ENCODE data around the gene HOXB6. TPM values are rescaled to one million over a fixed set of nuclear protein-coding genes. Genes with fewer than 3 reads are reported as not detected.

Gene HOXB6
- polyA plus RNA-seq, 6 donors from 2014 or later = not detected

DNA sequence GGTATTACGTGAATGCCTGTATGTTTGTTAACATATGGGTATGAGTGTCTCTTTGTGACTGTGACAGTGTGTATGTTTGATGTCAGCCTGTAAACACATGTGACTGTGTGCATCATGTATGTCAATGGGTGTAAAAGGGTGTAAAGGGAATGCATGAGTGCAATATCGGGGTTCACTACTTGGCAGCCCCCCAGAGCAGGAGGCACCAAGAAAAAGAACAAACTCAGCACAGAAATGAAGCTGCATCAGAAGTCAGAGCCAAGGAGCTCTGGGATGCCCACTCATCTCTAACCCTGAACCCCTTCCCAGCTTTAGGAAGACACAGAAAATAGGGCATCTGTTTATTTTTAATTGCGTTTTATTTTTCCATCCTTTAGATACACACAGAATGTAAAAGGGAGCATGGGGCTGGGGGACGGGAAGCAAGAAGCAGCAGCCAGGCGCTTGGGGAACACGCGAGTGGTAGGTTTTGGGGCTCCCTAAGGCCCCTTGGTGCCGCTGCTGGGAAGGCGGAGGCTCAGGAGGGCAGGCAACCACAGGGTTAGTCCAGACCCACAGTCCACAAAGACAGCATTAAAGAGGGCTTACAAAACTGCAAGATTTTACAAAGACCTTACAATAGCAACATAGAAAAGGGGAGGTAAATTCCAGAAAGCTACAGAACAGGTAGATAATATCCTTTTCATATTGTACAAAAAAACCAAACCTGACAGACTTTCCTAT, 2.3 kb upstream of the HOXB6 start:
- Mint-ChIP-seq H3K9me3 (peaks cover 0 to 2% (median 0%) of the 10 kb centered on the region in 7 donors), H3K27ac (no peak overlapping the region), H3K4me3 (peak overlapping the region in 2 of 8 donors; percentile 19 to 67), H3K27me3 (peaks cover 74 to 91% (median 77%) of the 10 kb centered on the region in 3 donors), H3K4me1 (peaks cover 19 to 33% (median 24%) of the 10 kb centered on the region in 3 donors), H3K36me3 (no peaks in the 10 kb centered on the region)
- DNase-seq (no peak), ATAC-seq (ENCODE audit: low read depth in 2 of 2) (no peak)

DNA sequence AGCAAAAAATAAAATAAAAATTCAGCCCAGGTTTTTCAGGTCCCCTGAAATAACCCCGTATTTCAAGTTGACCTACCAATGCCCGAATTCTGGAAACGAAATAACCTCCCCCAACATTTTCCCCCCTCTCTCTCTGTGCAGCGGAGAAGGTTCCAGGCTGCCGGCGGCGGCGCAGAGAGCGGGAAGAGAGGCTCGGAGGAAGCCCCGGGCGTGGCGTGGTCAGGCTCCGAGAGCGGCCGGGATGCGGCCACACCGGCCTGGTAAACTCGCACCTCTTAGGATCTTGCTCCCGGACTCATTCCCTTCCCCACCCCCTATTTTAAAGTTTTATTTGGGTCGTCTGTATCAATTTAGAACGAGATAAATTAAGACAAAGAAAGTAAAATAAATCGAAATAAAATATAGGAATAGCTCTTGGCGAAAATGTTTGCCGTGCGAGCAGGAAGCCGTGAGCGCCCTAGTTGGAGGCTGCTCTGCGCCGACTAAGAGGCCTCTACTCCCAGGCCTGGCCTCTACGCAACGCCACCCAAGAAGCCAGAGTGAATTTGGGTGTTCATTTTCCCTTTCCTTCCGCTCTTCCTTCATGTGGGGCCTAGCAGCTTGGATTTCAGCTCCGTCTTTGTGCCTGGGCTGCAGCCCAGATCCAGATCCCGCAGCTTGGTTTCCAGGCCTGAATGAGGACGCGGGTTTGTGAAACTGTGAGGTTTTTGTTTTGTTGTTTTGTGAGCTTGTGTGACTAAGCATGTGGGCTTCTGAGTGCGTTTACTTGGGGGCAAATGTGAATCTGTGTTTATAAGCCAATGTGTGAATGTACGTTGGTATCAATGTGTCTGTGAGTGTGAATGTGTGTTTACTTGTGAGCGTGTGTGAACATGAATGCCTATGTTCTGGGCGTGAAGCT, 1.5 kb upstream of the HOXB6 start:
- no peak overlapping the region for H3K4me3 Mint-ChIP-seq
- no peak for DNase-seq
- peaks cover 13 to 31% (median 18%) of the 10 kb centered on the region in 3 donors for H3K4me1 Mint-ChIP-seq
- peaks cover 75 to 92% (median 76%) of the 10 kb centered on the region in 3 donors for H3K27me3 Mint-ChIP-seq
- ATAC-seq (ENCODE audit: low read depth in 2 of 2) = no peak
- no peaks in the 10 kb centered on the region for H3K36me3 Mint-ChIP-seq
- no peak overlapping the region for H3K27ac Mint-ChIP-seq
- H3K9me3 Mint-ChIP-seq = peaks cover 0 to 2% (median 0%) of the 10 kb centered on the region in 7 donors

DNA sequence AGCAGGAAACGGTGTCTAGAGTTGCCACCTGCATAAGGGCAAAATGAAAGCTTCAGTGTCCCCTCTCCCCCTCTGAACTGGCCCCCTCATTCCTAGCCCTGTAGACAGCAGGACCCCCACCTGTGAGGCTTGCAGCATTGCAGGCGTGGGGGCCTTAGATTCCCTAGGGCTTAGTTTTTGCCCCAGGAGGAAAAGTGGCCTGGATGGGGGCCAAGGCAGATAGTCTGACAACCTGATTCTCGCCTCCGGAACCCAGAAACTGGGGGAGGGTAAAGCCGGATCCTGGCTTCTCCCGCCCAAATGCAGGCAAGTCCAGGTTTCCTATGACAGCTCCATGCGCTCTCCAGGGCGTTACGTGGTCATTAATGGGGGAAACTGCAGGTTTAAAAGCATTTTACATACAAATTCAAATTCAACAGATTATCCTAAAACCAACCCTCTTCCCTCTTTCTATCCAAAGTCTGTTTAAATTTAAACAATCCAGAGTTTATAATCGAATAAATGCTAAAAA, 678 bp upstream of the HOXB6 start:
- Mint-ChIP-seq H3K4me1 (peaks cover 8 to 25% (median 12%) of the 10 kb centered on the region in 3 donors), H3K36me3 (no peaks in the 10 kb centered on the region), H3K4me3 (peak overlapping the region in 1 of 8 donors; percentile 27), H3K27ac (no peak overlapping the region), H3K9me3 (peaks cover 0 to 2% (median 0%) of the 10 kb centered on the region in 7 donors), H3K27me3 (peaks cover 75 to 92% (median 77%) of the 10 kb centered on the region in 3 donors)
- DNase-seq = no peak
- no peak for ATAC-seq (ENCODE audit: low read depth in 2 of 2)

DNA sequence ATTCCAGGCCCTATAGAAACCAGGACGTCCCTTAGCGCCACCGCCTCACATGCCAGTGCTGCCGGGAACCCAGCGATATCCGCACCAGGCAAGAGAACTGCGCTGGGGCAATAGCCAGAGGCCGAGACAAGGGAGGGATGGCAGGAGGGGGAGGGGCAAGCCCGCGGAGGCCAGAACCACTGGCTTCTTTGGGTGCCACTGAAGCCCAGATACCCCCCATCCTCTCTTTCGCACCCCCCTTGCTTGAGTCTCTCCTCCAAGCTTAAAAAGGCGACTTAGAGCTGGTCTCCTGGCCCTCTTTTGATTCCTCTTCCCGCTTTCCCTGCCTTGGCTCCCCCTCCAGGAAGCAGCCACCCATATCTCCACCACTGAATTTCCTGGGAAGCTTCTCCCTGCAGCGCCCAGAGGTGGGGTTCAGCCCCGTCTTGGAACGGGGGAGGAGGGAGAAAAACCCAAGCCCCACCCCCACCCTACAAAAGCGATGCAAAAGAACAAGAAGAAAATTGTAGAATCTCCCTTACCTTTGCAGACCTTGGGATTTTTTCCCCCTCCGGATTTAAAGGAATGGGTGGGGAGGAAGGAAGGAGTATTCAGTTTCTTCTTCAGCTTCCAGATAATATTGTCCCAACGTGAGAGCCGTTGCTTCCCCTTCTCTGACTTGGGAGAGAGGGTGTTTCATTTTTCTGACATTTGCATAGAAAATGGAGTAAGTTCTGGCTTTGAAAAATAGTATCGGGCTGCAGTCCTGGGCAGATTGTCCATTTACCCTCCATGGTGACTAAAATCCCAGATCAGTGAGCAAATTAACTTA, 622 bp downstream of the HOXB6 start:
- H3K9me3 Mint-ChIP-seq = peaks cover 0 to 2% (median 0%) of the 10 kb centered on the region in 7 donors
- H3K27me3 Mint-ChIP-seq = peaks cover 81 to 96% (median 88%) of the 10 kb centered on the region in 3 donors
- H3K4me1 Mint-ChIP-seq = peaks cover 8 to 21% (median 12%) of the 10 kb centered on the region in 3 donors
- DNase-seq = no peak
- no peaks in the 10 kb centered on the region for H3K36me3 Mint-ChIP-seq
- H3K4me3 Mint-ChIP-seq = peak overlapping the region in 3 of 8 donors; percentile 9 to 85 (median 52)
- no peak for ATAC-seq (ENCODE audit: low read depth in 2 of 2)
- peak overlapping the region in 1 of 6 donors; percentile 87 for H3K27ac Mint-ChIP-seq

DNA sequence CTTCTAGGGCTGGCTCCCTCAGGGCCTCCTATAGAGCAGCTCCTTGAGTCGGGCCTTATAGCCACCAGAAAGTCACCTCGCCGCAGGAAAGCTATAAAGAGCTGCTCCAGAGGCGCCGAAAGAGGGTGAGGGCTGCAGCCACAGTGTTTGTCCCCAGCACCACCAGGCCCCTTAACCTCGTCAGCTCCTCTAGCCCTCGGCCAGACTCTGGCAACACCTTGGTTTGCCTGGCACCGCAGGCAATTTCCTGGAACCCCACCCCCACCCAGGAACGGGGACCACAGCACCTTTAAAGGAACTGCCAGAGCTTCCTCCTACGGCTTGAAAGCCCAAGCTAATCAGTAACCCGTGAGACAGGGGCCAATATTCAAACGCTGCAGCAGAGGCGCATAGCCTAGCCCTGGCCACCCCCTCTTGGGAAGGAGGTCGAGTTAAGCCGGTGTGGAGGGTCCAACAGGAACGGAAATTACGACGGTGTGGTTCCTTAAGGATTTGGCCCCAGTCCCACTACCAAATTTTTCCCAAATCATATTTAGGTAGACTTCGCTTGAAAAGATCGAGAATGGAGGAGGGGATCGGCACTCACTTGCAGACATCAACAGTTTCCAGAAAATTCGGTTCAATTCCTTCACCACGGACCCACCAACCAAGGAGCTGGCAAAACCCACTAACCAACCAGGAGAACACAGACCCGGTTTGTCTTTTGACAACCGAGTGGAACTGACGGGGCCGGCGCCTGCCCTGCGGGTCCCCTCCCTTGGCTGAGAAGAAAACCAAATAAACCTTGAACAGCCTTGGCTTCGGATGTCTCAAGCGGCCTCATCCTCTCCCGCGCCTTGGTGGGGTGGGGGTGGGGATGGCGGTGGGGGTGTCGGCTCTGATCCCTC, 3.0 kb downstream of the HOXB6 start:
- Mint-ChIP-seq H3K36me3 (no peaks in the 10 kb centered on the region), H3K4me1 (peaks cover 19 to 36% (median 25%) of the 10 kb centered on the region in 3 donors), H3K4me3 (peak overlapping the region in 2 of 8 donors; percentile 30 to 35), H3K27ac (peak overlapping the region in 2 of 6 donors; percentile 49 to 62), H3K27me3 (peaks cover 85 to 99% (median 88%) of the 10 kb centered on the region in 3 donors), H3K9me3 (peaks cover 0 to 5% (median 0%) of the 10 kb centered on the region in 7 donors)
- DNase-seq (no peak), ATAC-seq (ENCODE audit: low read depth in 2 of 2) (no peak)

DNA sequence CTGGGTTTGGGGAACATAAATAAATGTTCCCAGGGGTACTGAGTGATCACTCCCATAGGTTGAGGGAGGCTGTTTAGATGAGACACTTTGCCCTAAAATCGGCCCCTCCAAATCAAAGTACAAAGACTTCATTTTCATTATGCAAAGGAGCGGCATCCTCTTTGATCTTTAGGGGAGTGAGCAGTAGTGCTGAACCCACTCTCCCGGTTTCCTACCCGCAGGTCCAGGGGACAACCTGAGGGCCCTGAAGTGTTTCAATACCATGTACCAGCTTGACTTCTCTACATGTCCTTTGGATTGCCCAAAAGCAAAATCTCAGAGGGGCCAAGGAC, 3.6 kb downstream of the HOXB6 start:
- Mint-ChIP-seq H3K9me3 (peaks cover 0 to 5% (median 0%) of the 10 kb centered on the region in 7 donors), H3K27ac (peak overlapping the region in 1 of 6 donors; percentile 62), H3K4me3 (no peak overlapping the region), H3K4me1 (peaks cover 25 to 42% (median 31%) of the 10 kb centered on the region in 3 donors), H3K36me3 (peaks cover 0 to 5% of the 10 kb centered on the region in 2 donors), H3K27me3 (peaks cover 85 to 99% (median 88%) of the 10 kb centered on the region in 3 donors)
- DNase-seq (no peak), ATAC-seq (ENCODE audit: low read depth in 2 of 2) (no peak)

DNA sequence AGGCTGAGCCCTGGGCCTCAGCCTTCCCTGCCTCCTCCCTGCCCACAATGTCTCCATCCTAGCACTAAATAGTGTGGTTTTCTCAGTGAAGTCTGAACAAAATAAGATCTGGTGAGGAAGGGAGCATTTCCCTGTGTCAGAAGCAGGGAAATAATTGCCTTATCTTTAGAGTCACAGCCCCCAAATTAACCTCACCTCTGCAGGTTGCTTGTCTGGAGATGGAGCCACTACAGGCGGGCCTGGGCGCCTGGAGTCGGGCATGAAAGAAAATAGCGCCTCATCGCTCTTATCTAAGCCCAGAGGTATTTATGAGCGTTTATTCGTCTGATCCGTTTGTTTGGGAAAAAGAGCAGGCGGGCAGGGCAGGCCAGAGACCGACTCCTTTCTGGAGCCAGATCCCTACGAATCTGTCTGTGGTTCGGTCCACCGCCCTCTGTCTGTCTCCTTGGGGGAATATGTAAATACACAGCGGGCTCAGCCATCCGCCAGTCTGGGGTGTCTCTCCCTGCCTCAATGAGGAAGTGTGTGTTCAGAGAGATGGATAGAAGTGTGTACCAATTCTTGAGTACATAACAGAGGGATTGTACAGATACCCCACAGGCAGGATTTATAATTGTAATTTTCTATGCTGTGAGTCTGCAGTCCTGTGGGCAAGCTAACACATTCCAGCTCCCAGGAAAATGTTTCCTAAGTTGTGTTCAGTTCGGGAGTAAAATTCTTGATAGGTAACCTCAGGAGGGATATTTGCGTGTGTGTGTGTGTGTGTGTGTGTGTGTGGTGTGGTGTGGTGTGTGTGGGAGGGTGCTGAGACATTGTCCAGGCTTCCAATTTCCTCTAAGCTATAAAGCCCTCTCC, 4.3 kb downstream of the HOXB6 start:
- no peak overlapping the region for H3K27ac Mint-ChIP-seq
- peak overlapping the region in 2 of 8 donors; percentile 17 for H3K4me3 Mint-ChIP-seq
- H3K4me1 Mint-ChIP-seq = peaks cover 26 to 46% (median 38%) of the 10 kb centered on the region in 3 donors
- H3K36me3 Mint-ChIP-seq = peaks cover 0 to 7% of the 10 kb centered on the region in 2 donors
- DNase-seq (no peak), ATAC-seq (ENCODE audit: low read depth in 2 of 2) (no peak)
- H3K9me3 Mint-ChIP-seq = peaks cover 0 to 5% (median 0%) of the 10 kb centered on the region in 7 donors
- H3K27me3 Mint-ChIP-seq = peaks cover 88 to 100% (median 88%) of the 10 kb centered on the region in 3 donors

DNA sequence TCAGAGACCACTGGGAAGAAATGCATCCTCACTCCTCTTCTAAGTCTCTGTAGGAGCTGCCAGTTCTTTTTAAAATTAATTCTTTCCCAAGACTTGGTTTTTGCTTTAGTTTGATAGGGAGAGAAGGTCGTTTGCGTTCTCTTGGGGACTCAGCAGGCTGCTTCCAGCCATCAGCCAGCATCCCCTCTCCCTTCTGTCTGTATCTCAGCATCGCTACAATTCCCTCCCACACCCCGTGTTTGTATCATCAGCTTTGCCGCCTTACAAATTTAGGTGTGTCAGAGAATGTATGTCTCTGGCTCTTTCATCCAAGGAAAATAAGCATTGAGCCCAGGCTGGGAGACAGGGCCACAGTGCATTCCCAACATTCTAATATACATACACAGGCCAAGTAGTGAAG, 5.4 kb downstream of the HOXB6 start:
- Mint-ChIP-seq H3K9me3 (peaks cover 0 to 5% (median 0%) of the 10 kb centered on the region in 7 donors), H3K27me3 (peaks cover 80 to 99% (median 84%) of the 10 kb centered on the region in 3 donors), H3K27ac (no peak overlapping the region), H3K36me3 (peaks cover 0 to 7% of the 10 kb centered on the region in 2 donors), H3K4me3 (peak overlapping the region in 4 of 8 donors; percentile 5 to 77 (median 40)), H3K4me1 (peaks cover 22 to 42% (median 37%) of the 10 kb centered on the region in 3 donors)
- no peak for DNase-seq
- no peak for ATAC-seq (ENCODE audit: low read depth in 2 of 2)

DNA sequence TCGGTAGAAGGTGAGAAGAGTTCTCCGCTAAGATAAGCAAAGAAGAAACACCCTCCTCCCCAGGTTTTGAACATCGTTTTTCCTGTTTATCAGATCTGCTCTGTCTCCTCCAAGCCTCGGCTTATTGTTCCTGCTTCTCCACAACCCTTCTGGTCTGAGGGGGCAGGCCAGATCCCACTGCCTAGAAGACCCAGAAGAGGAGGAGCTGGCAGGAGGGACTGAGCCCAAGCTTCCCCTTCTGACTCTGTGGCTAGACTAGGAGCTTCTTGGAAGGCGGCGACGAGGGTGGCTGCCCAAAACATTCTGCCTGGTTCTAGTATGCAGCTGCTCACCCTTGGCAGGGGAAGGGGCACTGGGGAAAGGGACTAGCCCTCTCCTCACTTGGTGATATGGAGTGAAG, 6.0 kb downstream of the HOXB6 start:
- Mint-ChIP-seq H3K27me3 (peaks cover 78 to 98% (median 83%) of the 10 kb centered on the region in 3 donors), H3K4me3 (peak overlapping the region in 6 of 8 donors; percentile 69 to 87 (median 79)), H3K4me1 (peaks cover 25 to 46% (median 42%) of the 10 kb centered on the region in 3 donors), H3K36me3 (peaks cover 0 to 7% of the 10 kb centered on the region in 2 donors), H3K9me3 (peaks cover 0 to 5% (median 0%) of the 10 kb centered on the region in 7 donors), H3K27ac (peak overlapping the region in 1 of 6 donors; percentile 77)
- no peak for ATAC-seq (ENCODE audit: low read depth in 2 of 2)
- DNase-seq = no peak

DNA sequence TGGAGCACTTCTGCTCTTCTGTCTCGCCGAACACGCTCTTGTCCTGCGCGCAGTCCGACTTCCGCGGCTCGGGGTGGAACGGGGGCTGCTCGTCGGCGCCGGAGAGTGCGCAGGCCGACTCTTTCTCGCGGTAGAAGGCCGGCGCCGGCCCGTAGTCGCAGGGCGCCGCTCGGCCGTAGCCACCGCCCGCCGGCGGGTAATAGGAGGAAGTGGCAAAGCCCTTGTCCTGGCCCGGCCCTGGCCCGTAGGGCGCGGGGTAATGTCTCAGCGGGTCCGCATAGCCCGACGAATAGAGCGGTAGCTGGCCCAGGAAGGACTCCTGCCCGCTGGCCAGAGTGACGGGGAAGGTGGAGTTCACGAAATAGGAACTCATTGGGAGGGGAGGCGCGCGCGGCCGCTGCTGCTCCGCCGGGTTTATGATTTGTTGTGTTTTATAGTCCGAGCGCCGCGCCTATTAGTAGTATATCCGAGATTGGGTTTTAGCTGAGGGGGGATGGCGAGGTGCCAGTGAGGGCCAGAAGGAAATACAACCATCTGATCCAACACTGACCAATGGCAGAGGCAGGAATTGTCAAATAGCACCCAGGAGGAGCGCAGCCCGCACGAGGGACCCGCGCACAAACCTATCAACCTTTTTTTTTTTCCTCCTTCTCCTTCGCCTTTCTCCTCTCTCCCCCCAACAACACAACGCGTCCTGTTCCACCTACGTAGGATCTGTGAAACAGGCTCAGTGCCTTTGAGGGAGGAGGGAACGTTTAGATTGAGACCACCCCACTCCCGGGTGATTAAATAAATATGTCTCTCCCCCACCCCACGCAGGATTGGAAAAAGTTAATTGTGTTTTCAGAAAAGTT, 6.8 kb downstream of the HOXB6 start:
- H3K4me3 Mint-ChIP-seq = peak overlapping the region; percentile 77 to 93 (median 86)
- peaks cover 32 to 53% (median 47%) of the 10 kb centered on the region in 3 donors for H3K4me1 Mint-ChIP-seq
- peak overlapping the region in 4 of 6 donors; percentile 31 to 85 (median 56) for H3K27ac Mint-ChIP-seq
- DNase-seq = peak; percentile 47
- peaks cover 0 to 3% (median 0%) of the 10 kb centered on the region in 7 donors for H3K9me3 Mint-ChIP-seq
- peak; percentile 44 to 51 for ATAC-seq (ENCODE audit: low read depth in 2 of 2)
- H3K27me3 Mint-ChIP-seq = peaks cover 76 to 98% (median 83%) of the 10 kb centered on the region in 3 donors
- peaks cover 0 to 7% of the 10 kb centered on the region in 2 donors for H3K36me3 Mint-ChIP-seq

Data from naive B cell (primary cell).